Large intestine (tissue), 3 donors: ENCODE data around the gene SSBP1. TPM values are rescaled to one million over a fixed set of nuclear protein-coding genes. Genes with fewer than 3 reads are reported as not detected.
A peak's percentile ranks its signal among the peaks of the same experiment; 100 is the strongest.

Source experiments
- DNase-seq, 2 donors: peaks; one replicate each; pipeline versions ENCODE4 v3.0.0 to v3.0.0-alpha.2; 2013
- H3K27ac ChIP-seq: one replicate; pipeline ENCODE4 v1.5.1; 2013; ENCODE audit warnings: low read length
- H3K27me3 ChIP-seq: 2 replicates; pipeline ENCODE4 v1.6.1; 2013; ENCODE audit warnings: low read length; ENCODE audit not compliant: control insufficient read depth, insufficient read depth
- H3K36me3 ChIP-seq: 2 replicates; pipeline ENCODE4 v1.6.1; 2013; ENCODE audit warnings: low read length; ENCODE audit not compliant: control insufficient read depth, insufficient read depth
- H3K4me1 ChIP-seq: one replicate; pipeline ENCODE4 v1.6.1; 2013; ENCODE audit warnings: low read length; ENCODE audit not compliant: control insufficient read depth, insufficient read depth
- H3K4me3 ChIP-seq: one replicate; pipeline ENCODE4 v1.5.1; 2013; ENCODE audit warnings: low read length
- H3K9me3 ChIP-seq: one replicate; pipeline ENCODE4 v1.6.1; 2013; ENCODE audit warnings: mild to moderate bottlenecking, low read depth, low read length, moderate library complexity; ENCODE audit not compliant: control insufficient read depth
- WGBS: methylation state at CpG from one replicate; pipeline ENCODE4 v1.1.5; 2013; ENCODE audit warnings: low lambda C conversion rate; ENCODE audit not compliant: insufficient coverage; 5-methylcytosine and 5-hydroxymethylcytosine counted together
- polyA plus RNA-seq: library from polyadenylated mRNA; unstranded; fragments of 120-200 nt; gene quantifications from one replicate; pipeline ENCODE4 v1.2.1, GENCODE V29; 2013

Gene SSBP1
- polyA plus RNA-seq, 1 donor = 134 TPM

DNA sequence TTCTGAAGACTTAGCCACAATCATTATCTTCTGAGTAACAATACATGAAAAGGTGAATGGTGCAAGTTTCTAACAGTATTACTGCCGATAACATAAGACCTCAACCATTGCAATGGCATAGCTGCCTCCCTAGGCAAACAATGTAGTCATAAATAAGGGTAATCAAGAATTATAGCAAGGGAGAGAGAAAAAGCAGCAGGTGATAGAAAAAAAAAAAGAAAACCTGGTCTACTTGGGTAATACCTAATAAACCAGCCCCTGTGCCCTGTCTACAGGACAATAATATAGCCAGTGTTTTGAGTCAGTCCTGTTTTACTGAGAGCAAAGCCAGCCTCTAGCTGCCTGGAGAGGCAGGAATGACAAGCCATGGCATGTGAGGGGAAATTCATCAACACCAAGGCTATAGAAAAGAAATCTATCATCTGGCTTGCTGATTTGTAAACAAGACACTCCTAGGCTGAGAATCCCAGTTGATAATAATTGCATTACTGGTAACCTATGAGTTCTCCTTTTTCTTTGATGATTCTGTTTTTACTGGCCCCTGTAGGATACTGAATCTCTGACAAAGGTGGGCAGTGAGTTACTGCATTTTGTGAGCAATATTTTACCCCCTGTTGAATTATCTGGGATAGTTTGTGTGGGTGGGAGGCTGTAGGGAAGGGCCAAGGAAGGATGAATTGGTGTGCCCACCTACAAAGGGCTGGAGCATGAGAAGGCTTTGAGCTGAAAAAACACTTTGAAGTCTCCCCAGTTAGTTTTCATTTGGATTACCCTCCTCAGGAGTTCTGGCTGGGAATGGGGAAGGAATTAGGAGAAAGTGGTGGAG, 31.7 kb upstream of the SSBP1 start:
- peak in 1 of 2 donors; percentile 72 for DNase-seq

DNA sequence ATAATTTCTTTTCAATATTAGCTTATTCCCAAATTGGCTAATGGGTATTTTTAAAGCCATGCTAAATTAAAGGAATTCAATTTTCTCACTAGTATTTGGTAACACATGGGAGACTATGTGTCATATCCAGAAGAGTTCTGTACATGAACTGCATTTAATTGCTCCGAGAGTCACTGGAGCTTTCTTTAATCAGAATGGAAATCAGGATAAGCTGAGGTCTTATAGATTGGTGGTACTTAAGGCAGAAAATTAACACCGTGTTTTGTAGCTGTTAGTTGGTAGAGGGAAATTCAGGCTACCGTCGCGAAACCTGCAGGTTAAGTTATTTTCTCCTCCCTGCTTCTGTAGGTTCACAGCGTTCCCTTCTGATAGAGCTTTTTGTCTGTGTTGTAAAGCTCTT, 29.8 kb upstream of the SSBP1 start, which contains the start of gene WEE2:
WEE2 (plus strand) TSS at position 3 of the 400 bp plus-strand sequence. CDS start 406 bp downstream, outside the sequence.
- H3K27me3 ChIP-seq = no peaks in the 10 kb centered on the region
- H3K36me3 ChIP-seq = no peaks in the 10 kb centered on the region
- H3K9me3 ChIP-seq = no peaks in the 10 kb centered on the region
- WGBS = no CpG with 5 or more reads among the region's 6 CpGs
- peaks cover 50% of the 10 kb centered on the region for H3K4me1 ChIP-seq
- H3K27ac ChIP-seq = no peak within 1 kb of the TSS
- no peak within 1 kb of the TSS for H3K4me3 ChIP-seq
- DNase-seq = no peak

More for the DNA sequence above, 31.7 kb upstream of the SSBP1 start:
- Histone ChIP-seq H3K4me3 (no peak overlapping the region), H3K9me3 (no peaks in the 10 kb centered on the region), H3K4me1 (peaks cover 37% of the 10 kb centered on the region), H3K27me3 (no peaks in the 10 kb centered on the region), H3K27ac (peak overlapping the region; percentile 37), H3K36me3 (no peaks in the 10 kb centered on the region)
- no CpG with 5 or more reads among the region's 1 CpG for WGBS

DNA sequence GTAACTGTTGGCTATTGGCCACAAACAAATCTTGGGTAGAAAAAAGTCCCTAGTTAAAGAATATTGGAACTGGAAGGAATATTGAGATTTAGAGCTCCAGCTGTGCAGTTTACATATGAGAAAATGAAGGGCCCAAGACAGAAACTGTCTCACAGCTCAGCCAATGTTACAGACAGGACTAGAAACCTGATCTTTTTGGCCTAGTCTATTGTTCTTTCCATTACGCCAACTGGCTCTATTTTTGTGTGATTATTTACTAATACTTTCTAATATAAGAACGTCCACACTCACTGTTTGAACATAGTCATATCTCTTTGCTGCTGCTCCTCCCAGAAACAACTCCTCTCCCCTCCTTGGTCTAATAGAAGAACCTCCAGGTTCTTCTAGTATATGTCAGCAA, 28.8 kb upstream of the SSBP1 start:
- WGBS = no CpG with 5 or more reads among the region's 2 CpGs
- Histone ChIP-seq H3K4me1 (peaks cover 53% of the 10 kb centered on the region), H3K27ac (no peak overlapping the region), H3K9me3 (no peaks in the 10 kb centered on the region), H3K27me3 (no peaks in the 10 kb centered on the region), H3K36me3 (no peaks in the 10 kb centered on the region), H3K4me3 (no peak overlapping the region)
- DNase-seq = no peak

DNA sequence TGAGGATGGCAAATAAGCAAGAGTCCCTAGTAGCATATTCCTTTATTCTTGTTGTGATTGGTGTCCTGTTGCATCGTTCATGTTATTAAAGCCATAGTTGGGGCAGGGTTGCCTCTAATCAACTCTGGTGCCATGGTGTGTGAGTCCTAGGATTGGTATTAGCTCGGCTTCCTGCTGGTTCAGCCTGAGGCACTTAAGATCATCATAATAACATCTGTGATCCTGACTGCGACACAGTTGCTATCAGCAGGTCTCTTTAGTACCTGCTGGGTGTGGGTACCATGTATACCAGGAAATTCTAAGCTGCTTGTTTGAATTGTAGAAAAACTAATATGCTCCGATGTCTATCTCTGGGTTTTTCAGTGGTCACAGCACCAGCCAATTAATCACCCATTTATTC, 28.4 kb upstream of the SSBP1 start:
- Histone ChIP-seq H3K27ac (no peak overlapping the region), H3K4me3 (no peak overlapping the region), H3K9me3 (no peaks in the 10 kb centered on the region), H3K4me1 (peaks cover 53% of the 10 kb centered on the region), H3K36me3 (no peaks in the 10 kb centered on the region), H3K27me3 (no peaks in the 10 kb centered on the region)
- DNase-seq = no peak
- no CpG with 5 or more reads among the region's 4 CpGs for WGBS

DNA sequence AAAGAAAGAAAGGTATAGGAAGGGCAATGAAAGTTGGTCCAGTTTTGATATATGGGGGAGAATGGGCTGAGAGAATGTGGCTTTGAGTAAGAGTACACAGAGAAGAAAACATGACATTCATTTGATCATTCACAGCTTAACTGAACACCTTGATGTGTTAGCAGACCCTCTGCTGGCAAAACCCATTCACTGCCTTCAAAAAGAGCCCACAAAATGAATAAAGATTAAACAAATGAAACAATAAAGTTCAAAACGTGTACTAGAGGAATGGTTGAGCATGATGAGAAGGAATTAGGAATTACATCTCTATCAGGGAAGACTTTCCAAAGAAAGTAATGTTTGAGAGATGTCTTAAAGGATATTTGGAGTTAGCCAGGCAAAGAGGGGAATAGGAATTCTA, 27.9 kb upstream of the SSBP1 start:
- Histone ChIP-seq H3K4me1 (peaks cover 48% of the 10 kb centered on the region), H3K27me3 (no peaks in the 10 kb centered on the region), H3K36me3 (no peaks in the 10 kb centered on the region), H3K4me3 (no peak overlapping the region), H3K9me3 (no peaks in the 10 kb centered on the region), H3K27ac (no peak overlapping the region)
- 60% methylated on average over 1 of the region's 1 CpG for WGBS
- DNase-seq = no peak

DNA sequence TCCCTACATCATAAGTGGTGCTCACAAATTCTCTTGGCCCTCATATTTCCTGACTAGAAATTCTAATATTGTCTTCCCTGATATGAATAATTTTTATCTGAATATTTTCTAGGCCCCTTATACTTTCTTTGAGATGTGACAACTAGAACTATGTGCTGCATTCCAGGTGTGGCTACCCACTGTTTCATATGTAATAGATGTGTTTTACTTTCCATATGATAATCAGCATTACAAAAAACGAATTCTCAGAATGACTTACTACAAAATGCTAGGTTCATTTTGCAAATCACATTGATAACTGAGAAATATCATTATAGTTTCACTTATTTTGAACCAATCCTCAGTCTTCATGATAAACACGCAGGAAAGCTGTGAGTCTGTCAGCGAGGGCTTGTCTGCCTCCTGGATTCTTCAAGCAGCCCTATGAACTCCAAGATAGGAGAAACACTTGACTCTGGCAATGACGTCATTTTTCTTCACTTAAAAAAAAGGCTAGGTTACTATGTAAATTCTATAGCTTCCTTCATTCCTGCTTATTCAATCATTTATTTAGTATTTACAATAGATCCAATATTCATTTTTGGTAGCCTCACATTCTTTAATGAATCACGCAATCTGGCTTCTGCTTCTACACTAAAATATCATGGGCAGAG, 25.4 kb upstream of the SSBP1 start:
- H3K36me3 ChIP-seq = no peaks in the 10 kb centered on the region
- DNase-seq = peak; percentile 70 to 88
- no peaks in the 10 kb centered on the region for H3K27me3 ChIP-seq
- no peaks in the 10 kb centered on the region for H3K9me3 ChIP-seq
- WGBS = 10% methylated on average over 1 of the region's 5 CpGs
- H3K4me1 ChIP-seq = peaks cover 40% of the 10 kb centered on the region
- no peak overlapping the region for H3K4me3 ChIP-seq
- peak overlapping the region; percentile 76 for H3K27ac ChIP-seq

DNA sequence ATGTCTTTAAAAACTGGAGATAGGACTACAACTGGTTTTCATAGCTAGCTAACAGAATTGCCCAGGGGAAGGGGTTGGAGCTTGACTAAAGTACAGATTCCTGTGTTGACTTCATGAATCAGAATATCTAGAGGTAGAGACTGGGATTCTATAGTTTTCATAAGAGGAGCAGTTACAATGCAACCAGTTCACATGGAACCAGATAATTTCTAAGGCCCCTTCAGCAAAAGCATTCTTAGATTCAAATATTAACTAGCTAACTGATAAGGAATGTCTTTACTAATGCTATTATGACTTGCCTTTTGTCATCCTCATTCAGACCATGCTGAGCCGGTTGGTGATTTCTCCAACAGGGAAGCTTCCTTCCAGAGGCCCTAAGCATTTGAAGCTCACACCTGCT, 24.3 kb upstream of the SSBP1 start:
- DNase-seq = peak in 1 of 2 donors; percentile 80
- peaks cover 40% of the 10 kb centered on the region for H3K4me1 ChIP-seq
- WGBS = no CpG with 5 or more reads among the region's 1 CpG
- no peaks in the 10 kb centered on the region for H3K36me3 ChIP-seq
- no peaks in the 10 kb centered on the region for H3K27me3 ChIP-seq
- H3K9me3 ChIP-seq = no peaks in the 10 kb centered on the region
- H3K27ac ChIP-seq = peak overlapping the region; percentile 76
- peak overlapping the region; percentile 2 for H3K4me3 ChIP-seq

DNA sequence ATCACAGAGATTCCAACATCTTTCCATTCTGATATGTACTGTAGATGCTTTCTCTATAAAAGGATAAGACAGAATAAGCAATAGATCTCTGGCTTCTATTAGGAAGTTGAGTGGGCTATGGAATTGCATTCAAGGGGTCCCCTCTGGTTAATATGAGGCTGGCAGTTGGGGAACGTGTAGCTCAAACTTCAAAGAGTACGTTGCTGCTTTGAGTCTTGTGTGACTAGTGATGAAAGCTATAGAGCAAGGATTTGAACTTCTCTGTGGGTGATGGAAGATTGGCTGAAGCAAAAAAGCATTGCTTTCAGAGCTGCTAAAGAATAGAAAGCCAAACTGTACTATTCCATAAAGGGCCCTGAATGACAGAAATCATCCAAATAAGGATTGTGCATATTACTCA, 23.6 kb upstream of the SSBP1 start:
- Histone ChIP-seq H3K36me3 (no peaks in the 10 kb centered on the region), H3K4me3 (peak overlapping the region; percentile 2), H3K27me3 (no peaks in the 10 kb centered on the region), H3K27ac (peak overlapping the region; percentile 76), H3K9me3 (no peaks in the 10 kb centered on the region), H3K4me1 (peaks cover 40% of the 10 kb centered on the region)
- WGBS = 40% methylated on average over 2 of the region's 2 CpGs
- DNase-seq = no peak

DNA sequence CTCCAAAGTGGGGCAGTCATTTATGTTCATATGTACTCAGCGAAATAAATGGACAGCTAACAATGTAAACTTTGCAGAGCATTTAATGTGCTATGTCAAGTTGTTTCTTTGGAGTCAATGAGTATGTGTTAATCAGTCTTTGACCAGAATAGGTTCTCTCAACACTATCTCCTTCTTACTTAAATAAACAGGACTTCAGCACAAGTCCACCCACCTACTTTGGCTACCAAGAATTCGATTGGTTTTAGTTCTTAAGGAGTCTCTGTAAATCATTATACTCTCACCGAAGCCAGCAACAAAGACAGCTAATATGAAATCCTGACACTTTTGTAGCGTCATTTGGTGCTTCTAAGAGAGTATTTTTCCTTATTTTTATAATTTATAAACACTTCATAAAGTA, 23.1 kb upstream of the SSBP1 start:
- Histone ChIP-seq H3K27ac (peak overlapping the region; percentile 76), H3K36me3 (no peaks in the 10 kb centered on the region), H3K4me3 (no peak overlapping the region), H3K4me1 (peaks cover 39% of the 10 kb centered on the region), H3K9me3 (no peaks in the 10 kb centered on the region), H3K27me3 (no peaks in the 10 kb centered on the region)
- 0% methylated on average over 1 of the region's 4 CpGs for WGBS
- DNase-seq = peak; percentile 70 to 85

DNA sequence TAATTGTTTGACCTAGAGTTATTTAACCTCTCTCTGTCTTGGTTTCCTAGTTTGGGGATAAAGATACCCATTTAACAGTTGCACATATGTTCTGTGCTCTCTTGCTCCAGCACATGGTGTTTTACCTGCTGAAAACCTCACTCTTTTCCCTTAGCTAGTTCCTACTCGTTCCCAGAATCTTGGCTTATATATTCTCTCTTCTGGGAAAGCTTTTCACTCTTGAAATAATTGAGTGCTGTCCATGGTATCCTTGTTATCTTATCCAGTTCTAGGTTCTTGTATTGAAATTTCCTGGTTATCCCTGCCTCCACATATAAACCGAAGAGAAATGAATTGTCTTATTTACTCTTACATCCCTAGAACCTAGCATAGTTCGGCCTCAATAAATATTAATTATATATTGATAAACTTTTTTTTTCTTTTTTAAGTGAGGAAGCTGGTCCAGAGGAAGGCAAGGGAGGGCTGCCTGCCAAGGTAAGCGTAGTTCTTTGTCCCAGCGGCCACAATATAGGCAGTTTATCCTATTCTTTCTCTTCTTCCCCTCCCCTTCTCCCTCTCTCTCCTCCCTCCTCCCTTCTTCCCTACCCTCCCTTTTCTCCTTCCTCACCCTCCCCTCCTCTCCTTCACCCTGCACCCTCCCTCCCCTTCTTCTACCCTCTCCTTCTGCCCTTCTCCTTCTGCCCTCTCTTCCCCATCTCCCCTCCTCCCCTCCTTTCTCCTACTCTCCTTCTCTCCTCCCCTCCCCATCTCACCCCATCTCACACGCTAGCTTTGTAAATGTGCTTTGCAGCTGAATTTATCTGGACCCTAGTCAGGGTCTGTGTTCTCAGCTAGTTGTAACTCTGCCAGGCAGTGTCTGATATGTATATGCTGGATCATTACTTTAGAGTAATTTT, 22.1 kb upstream of the SSBP1 start:
- no peaks in the 10 kb centered on the region for H3K27me3 ChIP-seq
- no peak for DNase-seq
- H3K36me3 ChIP-seq = no peaks in the 10 kb centered on the region
- peak overlapping the region; percentile 7 for H3K4me3 ChIP-seq
- 70% methylated on average over 3 of the region's 6 CpGs for WGBS
- peaks cover 38% of the 10 kb centered on the region for H3K4me1 ChIP-seq
- no peaks in the 10 kb centered on the region for H3K9me3 ChIP-seq
- H3K27ac ChIP-seq = peak overlapping the region; percentile 55
